ENCODE data around the gene CCDC12.

The CCDC12 gene

GRCh38 chr3:46873521-46873920 is 103.0 kb downstream of the CCDC12 start:
- H3K9me3 ChIP-seq (ENCODE audit: control insufficient read depth, insufficient read depth, low read depth, low read length) = no peaks in the 10 kb centered on the region
- H3K9ac ChIP-seq (ENCODE audit: low read length) = no peak overlapping the region
- no peak overlapping the region for H3K4me3 ChIP-seq (ENCODE audit: low read depth, low read length)
- H3K27ac ChIP-seq (ENCODE audit: low read depth, low read length) = no peak overlapping the region
- H3K27me3 ChIP-seq (ENCODE audit: control insufficient read depth, insufficient read depth, low read length) = peaks cover 74% of the 10 kb centered on the region
- no peaks in the 10 kb centered on the region for H3K36me3 ChIP-seq (ENCODE audit: control insufficient read depth, insufficient read depth, low read length)
- peaks cover 10% of the 10 kb centered on the region for H3K4me1 ChIP-seq (ENCODE audit: control insufficient read depth, insufficient read depth, low read length)
